Measurements from ENCODE around the gene CELSR2. TPM values are rescaled to one million over a fixed set of nuclear protein-coding genes. Genes with fewer than 3 reads are reported as not detected.
"Not testable (repeated sequence)": the region's sequence is repeated elsewhere in the genome, so short reads cannot be mapped to it uniquely, and the experiment has no call there.

Gene CELSR2
- total RNA-seq, 2 experiments from 2014 or later, result 1.1 to 1.2 TPM

DNA sequence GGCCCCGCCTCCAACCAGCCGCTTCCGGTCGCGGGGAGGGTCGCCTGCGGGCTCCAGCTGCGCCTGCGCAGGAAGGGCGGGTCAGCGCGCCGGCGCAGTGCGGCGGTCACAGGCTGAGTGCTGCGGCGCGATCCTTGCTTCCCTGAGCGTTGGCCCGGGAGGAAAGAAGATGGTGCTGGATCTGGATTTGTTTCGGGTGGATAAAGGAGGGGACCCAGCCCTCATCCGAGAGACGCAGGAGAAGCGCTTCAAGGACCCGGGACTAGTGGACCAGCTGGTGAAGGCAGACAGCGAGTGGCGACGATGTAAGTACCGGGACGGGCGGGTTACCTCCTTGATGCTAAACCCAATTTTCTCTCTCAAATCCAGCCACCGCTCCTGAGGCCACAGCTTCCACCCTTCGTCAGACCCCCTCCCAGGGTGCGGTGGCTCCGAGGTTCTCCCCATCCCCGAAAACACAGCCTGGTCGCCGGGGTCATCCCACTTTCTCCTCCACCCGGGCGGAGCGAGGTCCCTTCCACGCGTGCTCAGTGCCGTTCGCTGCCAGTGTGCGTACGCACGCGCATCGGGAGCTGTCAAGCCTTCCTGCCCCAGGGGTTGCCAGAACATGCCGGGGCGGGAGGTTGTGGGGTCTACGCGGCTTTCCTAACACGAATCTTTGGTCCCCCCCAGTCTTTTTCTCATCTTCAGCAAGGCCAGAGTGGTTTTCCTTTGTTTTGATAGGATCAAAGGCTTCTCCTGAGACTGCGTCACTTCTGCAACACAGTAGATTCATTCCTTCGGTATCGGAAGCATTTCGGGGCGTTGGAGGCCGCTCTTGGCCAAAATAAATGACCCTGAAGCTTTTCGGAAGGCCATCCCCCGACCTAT lies 35.3 kb upstream of the CELSR2 start, which contains the start of gene SARS1:
SARS1 (plus strand) TSS at position 95 of the 870 bp plus-strand sequence; CDS start at position 170, 75 bp downstream.
- CTCF ChIA-PET, result interaction anchor here (1.1 to 2.3 kb wide), 6 partner anchors 13 to 318 kb away, joined by 3 to 13 read pairs (median 4); partner anchors contain the start of gene TMEM167B
- H3K36me3 Mint-ChIP-seq (ENCODE audit: low read depth), result peaks cover 46% of the 10 kb centered on the region
- H3K27ac Mint-ChIP-seq, result peak within 1 kb of the TSS; percentile 100
- intact Hi-C loops (cut with micrococcal nuclease), result loop anchor here (1.0 to 5.0 kb wide), 14 partner anchors 11 to 522 kb away; partner anchors contain the start of genes CELSR2, CLCC1, PRPF38B and PSMA5
- H3K4me1 Mint-ChIP-seq (ENCODE audit: low read depth), result peaks cover 24% of the 10 kb centered on the region
- H3K9me3 Mint-ChIP-seq, result peaks cover 2% of the 10 kb centered on the region
- DNase-seq, result peak; percentile 90
- peak within 1 kb of the TSS; percentile 100 for H3K4me3 Mint-ChIP-seq
- H3K27me3 Mint-ChIP-seq (ENCODE audit: low read depth), result no peaks in the 10 kb centered on the region

DNA sequence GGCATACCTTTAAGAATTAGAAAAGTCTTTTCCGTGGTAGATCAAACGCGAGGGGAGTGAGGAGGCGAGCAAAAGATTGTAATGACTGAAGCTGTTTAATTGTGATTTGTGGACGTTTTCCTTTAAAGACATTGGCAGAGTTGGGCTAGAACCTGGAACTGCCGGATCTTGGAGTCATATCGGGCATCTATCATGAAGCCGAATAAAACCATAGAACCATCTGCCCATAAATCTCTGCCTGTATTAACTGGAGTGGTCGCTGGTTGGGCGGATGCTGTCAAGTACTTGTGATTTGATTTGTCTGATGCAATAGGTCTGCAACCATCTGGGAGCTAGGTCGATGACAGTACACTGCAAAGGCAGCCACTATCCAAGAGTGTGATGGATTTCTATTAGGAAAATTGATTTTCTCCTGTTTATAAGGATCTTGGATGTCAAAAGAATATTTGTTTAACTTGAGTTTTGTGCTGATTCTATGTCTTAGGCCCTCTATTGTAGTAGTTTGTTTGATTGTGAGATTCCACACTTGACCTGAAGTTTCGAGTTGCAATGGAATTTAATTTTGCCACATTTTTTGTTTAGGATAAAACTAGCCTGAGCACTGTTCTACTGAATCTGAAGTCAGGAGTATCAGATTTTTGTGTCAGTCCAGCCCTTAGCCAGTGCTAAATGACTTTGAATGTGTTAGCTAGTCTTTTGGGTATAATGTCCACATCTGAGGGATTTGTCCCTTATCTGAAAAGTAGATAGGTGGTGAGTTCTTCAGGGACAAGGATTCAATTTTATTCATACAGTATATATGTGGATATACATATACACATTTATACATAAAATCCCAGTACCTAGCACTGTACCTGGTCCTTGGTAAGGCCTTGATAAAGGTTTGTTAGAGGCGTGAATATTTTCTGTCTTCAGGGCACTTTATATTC lies 34.4 kb upstream of the CELSR2 start:
- CTCF ChIA-PET, result interaction anchor here (0.7 to 1.8 kb wide), 6 partner anchors 14 to 770 kb away, joined by 3 to 5 read pairs (median 4); partner anchors contain the start of gene AHCYL1
- H3K9me3 Mint-ChIP-seq, result peaks cover 2% of the 10 kb centered on the region
- H3K4me1 Mint-ChIP-seq (ENCODE audit: low read depth), result peaks cover 27% of the 10 kb centered on the region
- peaks cover 49% of the 10 kb centered on the region for H3K36me3 Mint-ChIP-seq (ENCODE audit: low read depth)
- no peaks in the 10 kb centered on the region for H3K27me3 Mint-ChIP-seq (ENCODE audit: low read depth)
- intact Hi-C loops (cut with micrococcal nuclease), result loop anchor here (1.0 to 5.0 kb wide), 11 partner anchors 10 to 523 kb away; partner anchors contain the start of genes CELSR2, PRPF38B, PSMA5 and STXBP3
- DNase-seq, result peak; percentile 85
- H3K4me3 Mint-ChIP-seq, result peak overlapping the region; percentile 100
- peak overlapping the region; percentile 100 for H3K27ac Mint-ChIP-seq

- intact Hi-C loops (cut with micrococcal nuclease), result no loop called here
- H3K27me3 Mint-ChIP-seq (ENCODE audit: low read depth), result no peaks in the 10 kb centered on the region
- CTCF ChIA-PET, result no interaction called here
- H3K27ac Mint-ChIP-seq, result peak overlapping the region; percentile 100
- peak overlapping the region; percentile 100 for H3K4me3 Mint-ChIP-seq
- H3K36me3 Mint-ChIP-seq (ENCODE audit: low read depth), result peaks cover 59% of the 10 kb centered on the region
- H3K9me3 Mint-ChIP-seq, result peaks cover 2% of the 10 kb centered on the region
- DNase-seq, result no peak
- H3K4me1 Mint-ChIP-seq (ENCODE audit: low read depth), result peaks cover 37% of the 10 kb centered on the region
Measured at GRCh38 chr1:109216662-109217061, 32.7 kb upstream of the CELSR2 start.

DNA sequence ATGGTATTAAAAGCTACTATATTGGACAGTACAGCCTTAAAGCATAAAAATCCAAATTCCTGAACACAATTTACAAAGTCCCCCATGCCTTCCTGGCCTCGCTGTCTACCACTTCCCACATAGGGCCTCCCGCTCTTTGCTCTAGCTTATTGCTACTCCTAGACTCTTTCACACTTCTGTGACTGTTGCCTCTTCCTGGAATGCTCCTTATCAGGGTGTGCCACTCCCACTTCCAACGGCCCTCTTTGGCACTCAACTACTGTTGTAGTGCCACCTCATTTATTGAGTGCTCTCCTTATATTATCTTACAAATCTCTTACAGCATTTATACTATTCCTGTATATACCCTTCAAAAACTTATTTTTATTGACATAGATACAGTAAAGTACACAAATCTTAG lies 30.8 kb upstream of the CELSR2 start:
- H3K36me3 Mint-ChIP-seq (ENCODE audit: low read depth), result peaks cover 73% of the 10 kb centered on the region
- intact Hi-C loops (cut with micrococcal nuclease), result no loop called here

DNA sequence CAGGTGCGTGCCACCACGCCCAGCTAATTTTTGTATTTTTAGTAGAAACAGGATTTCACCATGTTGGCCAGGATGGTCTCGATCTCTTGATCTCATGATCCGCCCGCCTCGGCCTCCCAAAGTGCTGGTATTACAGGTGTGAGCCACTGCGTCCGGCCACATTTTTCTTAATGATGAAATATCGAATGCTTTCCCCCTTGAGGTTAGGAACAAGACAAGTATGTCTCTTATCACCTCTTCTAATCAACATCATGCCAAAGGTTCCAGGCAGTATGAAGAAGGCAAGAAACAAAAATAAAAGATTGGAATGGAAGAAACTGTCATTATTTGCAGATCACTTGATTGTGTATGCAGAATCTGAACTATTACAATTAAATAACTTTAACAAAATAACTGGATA lies 28.1 kb upstream of the CELSR2 start:
- peaks cover 58% of the 10 kb centered on the region for H3K4me1 Mint-ChIP-seq (ENCODE audit: low read depth)
- H3K4me3 Mint-ChIP-seq; DNase-seq; H3K9me3 Mint-ChIP-seq; CTCF ChIA-PET; H3K27me3 Mint-ChIP-seq (ENCODE audit: low read depth); intact Hi-C loops (cut with micrococcal nuclease): not testable (repeated sequence)
- peak overlapping the region; percentile 61 for H3K27ac Mint-ChIP-seq
- H3K36me3 Mint-ChIP-seq (ENCODE audit: low read depth), result peaks cover 65% of the 10 kb centered on the region

More for the DNA sequence above, 30.8 kb upstream of the CELSR2 start:
- peaks cover 50% of the 10 kb centered on the region for H3K4me1 Mint-ChIP-seq (ENCODE audit: low read depth)
- H3K9me3 Mint-ChIP-seq, result peaks cover 4% of the 10 kb centered on the region
- no peaks in the 10 kb centered on the region for H3K27me3 Mint-ChIP-seq (ENCODE audit: low read depth)
- no peak overlapping the region for H3K27ac Mint-ChIP-seq
- no peak overlapping the region for H3K4me3 Mint-ChIP-seq
- CTCF ChIA-PET, result interaction anchor here (0.6 kb wide), 1 partner anchor 272 kb away, joined by 3 read pairs; no protein-coding TSS in a partner anchor
- DNase-seq, result no peak

DNA sequence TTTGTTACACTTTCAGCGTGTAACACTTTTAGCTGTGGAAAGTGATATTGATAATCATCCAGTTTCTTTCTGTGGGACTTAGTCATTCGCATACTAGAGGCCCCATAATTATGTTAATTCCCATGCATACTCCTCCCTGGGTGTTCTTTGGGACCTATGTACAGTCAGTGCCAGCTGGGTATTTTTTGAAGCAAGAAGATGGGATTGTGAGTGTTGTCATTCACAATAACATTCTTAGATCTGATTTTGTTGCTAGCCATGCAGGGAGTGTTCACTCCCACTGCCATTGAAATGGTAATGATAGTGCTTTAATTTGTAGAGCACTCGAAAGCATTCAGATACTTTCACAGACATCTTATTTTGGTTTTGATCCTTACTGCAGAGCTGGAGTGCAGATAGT lies 24.0 kb upstream of the CELSR2 start:
- Mint-ChIP-seq H3K36me3 (ENCODE audit: low read depth) (peaks cover 56% of the 10 kb centered on the region), H3K4me3 (no peak overlapping the region), H3K9me3 (peaks cover 2% of the 10 kb centered on the region), H3K27me3 (ENCODE audit: low read depth) (no peaks in the 10 kb centered on the region), H3K27ac (no peak overlapping the region), H3K4me1 (ENCODE audit: low read depth) (peaks cover 42% of the 10 kb centered on the region)
- intact Hi-C loops (cut with micrococcal nuclease), result loop anchor here (1.0 to 2.0 kb wide), 2 partner anchors 11 to 15 kb away; no protein-coding TSS in a partner anchor
- no peak for DNase-seq
- CTCF ChIA-PET, result interaction anchor here (1.2 kb wide), 2 partner anchors 11 to 14 kb away, joined by 3 to 7 read pairs; no protein-coding TSS in a partner anchor

- no peak overlapping the region for H3K27ac Mint-ChIP-seq
- H3K4me1 Mint-ChIP-seq (ENCODE audit: low read depth), result peaks cover 39% of the 10 kb centered on the region
- intact Hi-C loops (cut with micrococcal nuclease), result loop anchor here (1.0 to 2.0 kb wide), 2 partner anchors 12 to 15 kb away; no protein-coding TSS in a partner anchor
- CTCF ChIA-PET, result interaction anchor here (0.7 to 1.2 kb wide), 2 partner anchors 11 to 26 kb away, joined by 3 read pairs; no protein-coding TSS in a partner anchor
- peaks cover 55% of the 10 kb centered on the region for H3K36me3 Mint-ChIP-seq (ENCODE audit: low read depth)
- no peak for DNase-seq
- no peak overlapping the region for H3K4me3 Mint-ChIP-seq
- peaks cover 2% of the 10 kb centered on the region for H3K9me3 Mint-ChIP-seq
- no peaks in the 10 kb centered on the region for H3K27me3 Mint-ChIP-seq (ENCODE audit: low read depth)
Measured at GRCh38 chr1:109225711-109226445, 23.5 kb upstream of the CELSR2 start.

- H3K4me1 Mint-ChIP-seq (ENCODE audit: low read depth), result peaks cover 25% of the 10 kb centered on the region
- CTCF ChIA-PET, result no interaction called here
- no peaks in the 10 kb centered on the region for H3K9me3 Mint-ChIP-seq
- intact Hi-C loops (cut with micrococcal nuclease), result no loop called here
- H3K27ac Mint-ChIP-seq, result no peak overlapping the region
- no peaks in the 10 kb centered on the region for H3K27me3 Mint-ChIP-seq (ENCODE audit: low read depth)
- no peak for DNase-seq
- no peak overlapping the region for H3K4me3 Mint-ChIP-seq
- H3K36me3 Mint-ChIP-seq (ENCODE audit: low read depth), result peaks cover 45% of the 10 kb centered on the region
Measured at GRCh38 chr1:109228167-109228566, 21.2 kb upstream of the CELSR2 start.

DNA sequence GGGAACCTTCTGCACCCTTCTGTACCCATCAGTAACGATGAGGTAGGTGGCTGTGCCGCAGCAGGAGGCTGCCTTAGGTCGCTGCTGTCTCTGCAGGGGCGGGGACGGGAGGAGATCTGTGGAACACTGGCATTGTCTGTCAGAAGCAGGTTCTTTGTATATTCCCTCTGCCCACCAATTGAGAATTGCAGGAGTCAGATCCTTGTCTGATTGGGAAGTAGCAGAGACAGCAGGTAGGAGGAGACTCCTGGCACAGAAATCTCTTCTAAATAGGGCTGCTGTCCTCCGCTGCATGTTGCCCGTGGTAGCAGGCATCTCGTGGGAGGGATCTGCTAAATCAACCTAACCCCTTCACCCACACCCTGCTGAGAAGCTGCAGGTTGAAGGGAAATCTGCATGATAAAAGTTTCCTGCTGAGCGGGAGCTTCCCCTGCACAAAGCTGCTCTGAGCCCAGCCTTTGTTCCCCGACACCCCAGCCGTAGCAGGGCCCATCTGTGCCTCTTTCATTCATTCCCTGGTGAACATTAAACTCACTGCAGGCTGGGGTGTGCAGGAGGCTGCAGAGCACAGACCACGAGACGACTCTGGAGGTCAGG lies 19.7 kb upstream of the CELSR2 start:
- intact Hi-C loops (cut with micrococcal nuclease), result no loop called here
- peaks cover 44% of the 10 kb centered on the region for H3K36me3 Mint-ChIP-seq (ENCODE audit: low read depth)
- no peak overlapping the region for H3K4me3 Mint-ChIP-seq
- H3K9me3 Mint-ChIP-seq, result no peaks in the 10 kb centered on the region
- CTCF ChIA-PET, result no interaction called here
- peaks cover 16% of the 10 kb centered on the region for H3K4me1 Mint-ChIP-seq (ENCODE audit: low read depth)
- DNase-seq, result no peak
- no peaks in the 10 kb centered on the region for H3K27me3 Mint-ChIP-seq (ENCODE audit: low read depth)
- H3K27ac Mint-ChIP-seq, result no peak overlapping the region

DNA sequence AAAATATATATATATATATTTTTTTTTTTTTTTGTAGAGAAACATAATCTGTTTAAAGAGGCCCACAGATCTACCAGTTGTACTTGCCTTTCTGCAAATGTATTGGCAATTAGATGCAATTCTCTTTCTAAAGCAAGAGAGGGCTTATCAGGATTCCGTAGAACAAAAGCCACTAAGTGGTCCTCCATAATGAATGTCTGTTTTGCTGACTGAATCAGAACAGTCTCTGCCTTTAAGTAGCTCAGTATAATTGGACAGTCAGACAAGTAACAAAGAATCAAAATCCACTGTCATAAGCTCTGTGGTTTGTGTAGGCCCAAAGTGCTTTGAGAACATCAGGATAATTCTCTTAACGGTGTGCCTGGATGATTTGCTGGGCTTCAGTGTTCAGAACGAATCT lies 18.3 kb upstream of the CELSR2 start:
- H3K36me3 Mint-ChIP-seq (ENCODE audit: low read depth), result peaks cover 49% of the 10 kb centered on the region
- no peak for DNase-seq
- H3K27me3 Mint-ChIP-seq (ENCODE audit: low read depth), result no peaks in the 10 kb centered on the region
- H3K4me3 Mint-ChIP-seq, result no peak overlapping the region
- CTCF ChIA-PET, result interaction anchor here (1.2 to 1.6 kb wide), 2 partner anchors 8 to 16 kb away, joined by 3 to 5 read pairs; no protein-coding TSS in a partner anchor
- H3K4me1 Mint-ChIP-seq (ENCODE audit: low read depth), result peaks cover 4% of the 10 kb centered on the region
- no peak overlapping the region for H3K27ac Mint-ChIP-seq
- intact Hi-C loops (cut with micrococcal nuclease), result no loop called here
- H3K9me3 Mint-ChIP-seq, result no peaks in the 10 kb centered on the region

- no peak overlapping the region for H3K27ac Mint-ChIP-seq
- H3K4me1 Mint-ChIP-seq (ENCODE audit: low read depth), result no peaks in the 10 kb centered on the region
- CTCF ChIA-PET, result no interaction called here
- no peaks in the 10 kb centered on the region for H3K9me3 Mint-ChIP-seq
- DNase-seq, result no peak
- intact Hi-C loops (cut with micrococcal nuclease), result no loop called here
- peaks cover 41% of the 10 kb centered on the region for H3K36me3 Mint-ChIP-seq (ENCODE audit: low read depth)
- no peak overlapping the region for H3K4me3 Mint-ChIP-seq
- H3K27me3 Mint-ChIP-seq (ENCODE audit: low read depth), result no peaks in the 10 kb centered on the region
Measured at GRCh38 chr1:109235137-109235536, 14.2 kb upstream of the CELSR2 start.
